Suppressor macrophage treated with lipopolysaccharide for 4 hours (primary cell): ENCODE data around the gene PNO1.
"Not testable (repeated sequence)": the region's sequence is repeated elsewhere in the genome, so short reads cannot be mapped to it uniquely, and the experiment has no call there.

ENCODE experiments used
- DNase-seq: peaks from one replicate; pipeline ENCODE4 v3.0.0-alpha.2; 2020

Gene PNO1

GRCh38 chr2:68158134-68158447, 403 bp downstream of the PNO1 start:
- DNase-seq = no peak

DNA sequence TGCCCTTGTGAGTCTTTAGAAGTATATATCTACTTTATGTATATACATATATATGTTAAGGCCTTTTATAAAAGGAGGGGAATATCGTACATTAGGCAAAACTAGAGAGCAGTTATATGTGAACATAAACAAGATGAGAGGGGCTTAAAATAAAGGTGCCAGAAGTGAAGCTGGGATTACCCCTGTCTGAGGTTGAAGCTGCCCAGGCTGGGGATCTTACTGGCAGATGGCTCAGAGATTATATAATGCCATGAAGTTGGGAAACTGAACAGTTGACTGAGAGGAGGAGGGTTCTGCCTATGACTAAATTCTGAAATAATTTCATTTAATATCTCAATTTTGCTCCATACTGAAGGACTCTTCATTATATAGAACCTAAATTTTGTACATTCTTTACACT, 6.0 kb downstream of the PNO1 start:
- no peak for DNase-seq

- DNase-seq = no peak
Observed at GRCh38 chr2:68167186-68167585, 9.5 kb downstream of the PNO1 start.

DNA sequence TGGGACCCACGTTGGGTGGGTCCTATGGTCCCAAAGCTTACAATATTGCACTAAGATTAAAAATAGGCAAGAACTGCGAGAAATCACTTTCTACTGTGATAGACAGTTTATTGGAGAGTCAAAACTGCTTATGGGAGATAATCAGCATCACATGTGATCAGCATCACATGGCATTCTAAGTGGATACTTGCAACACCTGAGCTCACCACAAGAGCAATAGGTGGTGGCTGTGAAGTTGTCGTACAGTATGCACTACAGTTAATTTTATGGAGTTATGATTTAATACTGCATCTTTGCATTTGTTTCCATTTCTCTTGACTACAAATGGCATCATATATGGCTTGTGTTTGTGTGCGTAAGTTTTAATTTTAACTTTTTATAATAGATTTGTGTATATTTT, 11.6 kb downstream of the PNO1 start:
- DNase-seq = no peak

- no peak for DNase-seq
Observed at GRCh38 chr2:68171146-68171545, 13.5 kb downstream of the PNO1 start.

- DNase-seq = no peak
Observed at GRCh38 chr2:68171684-68172083, 14.0 kb downstream of the PNO1 start.

DNA sequence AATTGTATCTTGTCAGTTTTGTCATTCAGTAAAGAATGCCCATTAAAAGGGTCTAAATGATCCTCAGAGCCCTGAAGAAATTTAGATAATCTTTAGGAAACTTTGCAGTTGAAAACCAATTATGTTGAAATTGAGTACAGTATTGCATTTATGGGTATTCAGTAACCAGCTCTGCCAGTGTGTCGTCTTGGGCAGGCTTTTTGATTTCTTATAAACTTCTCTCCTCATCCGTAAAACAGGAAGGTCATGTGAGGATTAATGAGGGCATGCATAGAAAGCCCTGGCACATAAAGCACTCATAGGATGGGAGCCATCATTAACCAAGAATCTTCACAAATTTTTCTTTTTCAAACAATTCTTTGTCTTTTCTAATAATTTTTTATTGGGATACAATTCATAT, 14.8 kb downstream of the PNO1 start:
- no peak for DNase-seq

DNA sequence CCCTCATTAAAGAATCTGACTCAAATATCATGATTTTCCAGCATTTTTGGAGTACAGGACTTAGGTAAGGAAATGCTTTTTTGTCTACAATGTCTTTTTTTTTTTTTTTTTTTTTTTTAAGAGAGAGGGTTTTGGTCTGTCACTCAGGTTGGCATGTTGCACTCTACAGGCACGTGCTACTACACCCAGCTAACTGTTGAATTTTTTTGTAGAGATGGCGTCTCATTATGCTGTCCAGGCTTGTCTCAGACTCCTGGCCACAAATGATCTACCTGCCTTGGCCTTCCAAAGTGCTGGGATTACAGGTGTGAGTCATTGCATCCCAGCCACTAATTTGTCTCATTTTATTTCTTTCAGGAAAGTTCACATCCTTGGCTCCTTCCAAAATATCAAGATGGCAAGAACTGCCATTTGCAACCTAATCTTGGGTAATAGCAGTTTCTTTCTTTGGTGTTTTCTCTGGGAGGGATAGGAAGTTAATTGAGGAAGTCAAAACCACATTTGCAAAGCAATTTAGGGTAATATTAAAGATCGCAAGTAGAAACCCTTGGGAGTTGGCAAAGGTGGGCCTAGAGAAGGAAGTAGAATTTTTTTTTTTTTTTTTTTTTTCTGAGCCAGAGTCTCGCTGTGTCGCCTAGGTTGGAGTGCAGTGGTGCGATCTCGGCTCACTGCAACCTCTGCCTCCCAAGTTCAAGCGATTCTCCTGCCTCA, 15.5 kb downstream of the PNO1 start:
- peak; percentile 64 for DNase-seq

GRCh38 chr2:68175210-68175609, 17.5 kb downstream of the PNO1 start:
- not testable (repeated sequence) for DNase-seq

GRCh38 chr2:68176657-68177056, 19.0 kb downstream of the PNO1 start:
- no peak for DNase-seq

DNA sequence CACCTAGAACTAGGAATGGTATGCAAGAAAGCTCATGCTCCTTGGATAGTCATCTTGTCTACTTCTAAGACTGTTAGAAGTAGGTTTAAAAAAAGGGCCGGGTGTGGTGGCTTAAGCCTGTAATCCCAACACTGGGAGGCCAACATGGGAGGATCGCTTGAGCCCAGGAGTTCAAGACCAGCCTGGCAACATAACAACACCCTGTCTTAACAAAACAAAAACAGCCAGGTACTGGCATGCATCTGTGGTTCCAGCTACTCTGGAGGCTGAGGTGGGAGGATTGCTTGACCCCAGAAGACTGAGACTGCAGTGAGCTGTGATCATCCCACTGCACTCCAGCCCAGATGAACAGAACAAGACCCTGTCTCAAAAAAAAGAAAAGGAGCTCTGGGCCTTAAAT, 19.9 kb downstream of the PNO1 start:
- no peak for DNase-seq

- no peak for DNase-seq
Observed at GRCh38 chr2:68178432-68178831, 20.7 kb downstream of the PNO1 start.

DNA sequence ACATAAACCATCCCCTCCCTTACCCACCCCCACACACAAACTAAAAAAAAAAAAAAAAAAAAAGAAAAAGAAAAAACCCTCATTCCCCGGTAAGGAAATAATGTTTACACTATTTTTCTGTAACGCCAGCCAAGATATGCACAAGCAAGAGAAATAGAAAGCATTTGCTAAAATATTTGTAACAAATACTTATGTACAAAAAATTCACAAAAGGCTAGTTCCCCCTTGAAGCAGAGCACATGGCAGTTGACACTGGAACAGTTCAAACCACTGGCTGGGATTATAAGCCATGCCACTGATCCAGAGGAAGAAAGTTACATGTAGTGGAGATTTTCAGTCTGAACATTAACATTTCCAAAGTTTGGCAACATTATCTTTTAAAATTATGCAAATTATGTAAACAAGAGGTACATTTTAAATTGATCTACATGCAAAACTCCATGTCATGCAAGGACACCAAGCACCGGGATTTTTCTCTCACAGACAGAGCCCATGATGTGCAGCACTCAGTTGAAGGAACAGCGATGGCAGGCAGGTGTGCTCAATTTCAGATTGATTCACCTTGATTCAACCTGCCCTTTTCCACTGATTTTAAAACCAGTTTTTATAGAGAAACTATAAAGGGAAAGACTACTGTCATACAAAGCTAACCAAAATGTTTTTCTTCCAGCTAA, 21.4 kb downstream of the PNO1 start:
- no peak for DNase-seq

DNA sequence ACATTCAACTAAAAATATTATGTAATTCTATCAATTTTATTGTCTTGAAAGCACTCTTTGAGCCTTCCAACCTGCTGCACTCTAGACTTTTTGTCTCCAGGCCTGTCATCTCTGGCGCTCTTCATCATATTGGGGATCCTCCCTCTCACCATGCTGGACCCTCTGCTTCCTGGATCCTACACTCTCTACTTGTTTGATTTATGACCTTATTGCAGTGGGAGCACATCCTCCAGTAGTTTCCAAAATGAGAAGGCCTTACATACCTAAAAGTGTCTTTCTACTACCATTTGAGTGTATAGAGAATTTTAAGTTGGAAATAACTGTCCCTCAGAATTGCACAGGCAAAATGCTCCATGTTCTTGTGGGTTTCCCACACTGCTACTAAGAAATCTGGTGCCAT, 25.2 kb downstream of the PNO1 start:
- DNase-seq = no peak

DNA sequence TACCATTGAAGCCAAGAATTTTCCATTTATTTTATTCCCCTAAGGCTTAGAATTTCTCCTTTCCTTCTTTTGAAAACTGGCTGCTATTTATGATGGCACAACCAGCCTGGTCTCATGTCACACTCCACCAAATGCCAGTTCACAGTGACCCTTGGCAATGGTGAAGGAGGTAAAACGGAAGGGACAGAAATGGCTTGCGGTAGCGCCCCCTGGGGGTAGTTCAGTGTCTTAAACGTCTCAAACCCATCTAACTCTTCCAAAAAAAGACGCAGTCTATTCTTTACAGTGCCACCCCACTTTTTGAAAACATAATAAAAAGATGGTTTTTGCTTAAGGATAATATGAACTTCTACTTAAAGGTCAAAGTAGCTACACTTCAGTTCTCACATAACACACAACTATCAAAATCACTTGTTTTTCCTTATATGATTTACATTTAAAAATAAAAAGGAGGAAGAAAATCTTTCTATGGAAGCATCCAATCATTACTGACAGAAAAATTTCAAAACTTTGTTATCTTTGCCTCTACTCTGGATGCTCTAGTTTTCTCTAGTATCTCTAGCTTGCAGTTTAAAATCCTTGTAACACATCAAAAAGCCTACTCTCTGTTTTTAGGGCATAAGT, 28.0 kb downstream of the PNO1 start:
- peak; percentile 79 for DNase-seq

DNA sequence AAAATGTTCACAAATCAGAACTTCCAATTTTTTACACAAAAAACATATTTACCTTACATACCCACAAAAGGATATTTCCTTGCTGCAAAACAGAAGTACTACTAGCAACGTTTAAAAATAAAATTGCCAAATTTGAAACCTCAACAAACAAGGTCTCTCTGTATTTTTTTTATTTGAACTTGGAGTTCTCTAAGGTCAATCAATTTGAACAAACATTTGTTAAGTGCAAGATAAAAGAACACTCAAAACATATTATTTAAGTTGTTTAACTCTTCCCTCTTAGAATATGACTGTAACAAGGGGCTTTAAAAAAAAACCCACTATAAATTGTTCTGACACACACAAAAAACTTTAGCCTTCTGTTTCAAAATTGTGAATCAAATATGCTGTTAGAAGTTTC, 29.6 kb downstream of the PNO1 start:
- DNase-seq = no peak

DNA sequence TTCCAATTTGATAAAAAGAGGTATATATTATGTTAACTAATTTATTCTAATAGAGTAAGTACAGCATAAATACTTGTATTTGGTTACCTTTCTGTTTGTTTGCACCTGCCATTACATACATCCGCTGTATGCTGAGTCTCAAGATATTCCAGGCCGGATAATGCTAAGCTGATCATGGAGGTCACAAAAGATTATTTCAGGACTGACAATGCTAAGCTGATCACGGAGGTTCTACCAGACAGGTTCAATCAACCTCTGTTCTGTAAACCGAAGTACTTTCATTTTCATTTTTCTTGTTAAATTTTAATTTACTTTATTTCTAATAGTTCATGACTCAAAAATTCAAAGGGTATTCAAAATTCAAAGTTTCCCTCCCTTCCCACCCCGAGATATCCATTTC, 31.1 kb downstream of the PNO1 start:
- DNase-seq = no peak

GRCh38 chr2:68189991-68190784, 32.5 kb downstream of the PNO1 start:
- DNase-seq = no peak

DNA sequence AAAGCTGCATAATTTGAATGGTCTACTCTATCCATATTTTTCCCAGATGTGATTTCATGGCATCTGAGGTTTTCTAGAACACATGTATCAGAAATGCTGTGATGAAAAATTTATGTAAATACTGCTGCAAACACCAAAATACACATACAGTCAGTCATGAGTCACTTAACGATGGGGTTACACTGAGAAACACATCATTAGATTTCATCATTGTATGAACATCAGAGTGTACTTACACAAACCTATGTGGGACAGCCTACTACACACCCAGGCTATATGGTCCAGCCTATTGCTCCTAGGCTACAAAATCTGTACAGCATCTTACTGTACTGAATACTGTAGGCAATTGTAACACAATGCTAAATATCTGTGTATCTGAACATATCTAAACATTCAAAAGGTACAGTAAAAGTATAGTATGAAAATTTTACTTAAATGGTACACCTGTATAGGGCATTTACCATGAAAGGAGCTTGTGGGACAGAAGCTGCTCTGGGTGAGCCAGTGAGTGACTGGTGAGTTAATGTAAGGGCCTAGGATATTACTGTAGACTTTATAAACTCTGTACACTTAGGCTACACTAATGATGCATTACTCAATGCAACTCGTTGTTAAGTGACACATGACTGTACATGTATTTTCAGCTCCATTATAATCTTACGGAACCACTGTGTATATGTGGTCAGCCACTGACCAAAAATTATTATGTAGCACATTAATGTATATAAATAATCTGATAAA, 33.5 kb downstream of the PNO1 start:
- DNase-seq = peak; percentile 64

DNA sequence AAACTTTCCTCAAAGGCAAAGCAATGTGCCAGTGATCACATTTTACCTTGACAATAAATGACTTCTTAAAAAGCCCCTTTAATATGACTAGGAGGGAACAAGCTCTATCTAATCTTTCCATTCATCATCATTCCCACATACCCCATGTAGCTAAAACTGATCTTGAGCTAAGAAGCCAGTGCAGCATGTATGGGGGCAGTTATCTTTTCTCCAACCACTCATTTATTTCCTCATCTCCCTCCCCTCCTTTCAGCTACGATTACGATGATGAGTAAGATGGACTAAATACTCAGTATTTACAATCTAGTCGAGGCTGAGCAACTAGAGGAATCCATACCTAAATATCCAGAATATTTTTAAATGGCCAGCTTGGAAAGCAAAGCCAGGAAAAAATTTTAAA, 35.5 kb downstream of the PNO1 start:
- no peak for DNase-seq

- no peak for DNase-seq
Observed at GRCh38 chr2:68193787-68194372, 36.2 kb downstream of the PNO1 start.

GRCh38 chr2:68195096-68195495, 37.4 kb downstream of the PNO1 start:
- peak; percentile 15 for DNase-seq
